SK-N-SH (cell line): ENCODE measurements around the gene MAP3K4.

Experiments
- CHD2 ChIP-seq: fragments of 150-350 bp; IDR thresholded peaks from 2 replicates; pipeline ENCODE4 v1.6.1; 2018; ENCODE audit warnings: low read length; ENCODE audit not compliant: partially characterized antibody
- EP300 ChIP-seq, 2 experiments: IDR thresholded peaks; 2 replicates each; pipeline versions ENCODE4 v1.4.0 to v1.6.1; 2012; ENCODE audit warnings: borderline replicate concordance in 1 of 2, low read depth in 1 of 2, low read length in 1 of 2
- EZH2phosphoT487 ChIP-seq: fragments of 200-600 bp; sonication (generic); IDR thresholded peaks from 2 replicates; pipeline ENCODE4 v1.6.1; 2017; ENCODE audit warnings: low read depth, mixed run types, mild to moderate bottlenecking, antibody characterized with exemption, moderate library complexity, borderline replicate concordance
- FOXJ3 ChIP-seq: sonication (generic); formaldehyde crosslinking; IDR thresholded peaks from 2 replicates; pipeline ENCODE4 v1.5.1; 2020; ENCODE audit warnings: mild to moderate bottlenecking, missing genetic modification reagents
- NRF1 ChIP-seq: IDR thresholded peaks from 2 replicates; pipeline ENCODE4 v1.6.1; 2012; ENCODE audit warnings: low read depth, mild to moderate bottlenecking, low read length
- POLR2AphosphoS5 ChIP-seq: IDR thresholded peaks from 2 replicates; pipeline ENCODE4 v1.6.1; 2012; ENCODE audit warnings: low read depth, low read length
- RAD21 ChIP-seq: IDR thresholded peaks from 2 replicates; pipeline ENCODE4 v1.6.1; 2012; ENCODE audit warnings: mild to moderate bottlenecking, low read length
- REST ChIP-seq: IDR thresholded peaks from 2 replicates; pipeline ENCODE4 v1.6.1; 2012; ENCODE audit warnings: mild to moderate bottlenecking, low read depth, low read length, moderate library complexity
- SMC3 ChIP-seq: IDR thresholded peaks from 2 replicates; pipeline ENCODE4 v1.6.1; 2012; ENCODE audit warnings: low read depth, low read length, improper control_type of control experiment
- USF2 ChIP-seq: fragments of 150-350 bp; IDR thresholded peaks from 2 replicates; pipeline ENCODE4 v1.6.1; 2017; ENCODE audit warnings: antibody characterized with exemption, low read length, low read depth, borderline replicate concordance
- ZBTB33 ChIP-seq: IDR thresholded peaks from 2 replicates; pipeline ENCODE4 v1.4.0; 2012; ENCODE audit warnings: low read depth, borderline replicate concordance
- TF ChIP-seq, protein P1 (sequence below): fragments of 200-600 bp; sonication (generic); IDR thresholded peaks from 2 replicates; pipeline ENCODE4 v1.6.1; 2017; ENCODE audit warnings: antibody characterized with exemption, mild to moderate bottlenecking, moderate library complexity
- TF ChIP-seq, protein P2 (sequence below): IDR thresholded peaks from 2 replicates; pipeline ENCODE4 v1.4.0; 2012; ENCODE audit warnings: low read depth

- TF ChIP-seq, protein P1, sequence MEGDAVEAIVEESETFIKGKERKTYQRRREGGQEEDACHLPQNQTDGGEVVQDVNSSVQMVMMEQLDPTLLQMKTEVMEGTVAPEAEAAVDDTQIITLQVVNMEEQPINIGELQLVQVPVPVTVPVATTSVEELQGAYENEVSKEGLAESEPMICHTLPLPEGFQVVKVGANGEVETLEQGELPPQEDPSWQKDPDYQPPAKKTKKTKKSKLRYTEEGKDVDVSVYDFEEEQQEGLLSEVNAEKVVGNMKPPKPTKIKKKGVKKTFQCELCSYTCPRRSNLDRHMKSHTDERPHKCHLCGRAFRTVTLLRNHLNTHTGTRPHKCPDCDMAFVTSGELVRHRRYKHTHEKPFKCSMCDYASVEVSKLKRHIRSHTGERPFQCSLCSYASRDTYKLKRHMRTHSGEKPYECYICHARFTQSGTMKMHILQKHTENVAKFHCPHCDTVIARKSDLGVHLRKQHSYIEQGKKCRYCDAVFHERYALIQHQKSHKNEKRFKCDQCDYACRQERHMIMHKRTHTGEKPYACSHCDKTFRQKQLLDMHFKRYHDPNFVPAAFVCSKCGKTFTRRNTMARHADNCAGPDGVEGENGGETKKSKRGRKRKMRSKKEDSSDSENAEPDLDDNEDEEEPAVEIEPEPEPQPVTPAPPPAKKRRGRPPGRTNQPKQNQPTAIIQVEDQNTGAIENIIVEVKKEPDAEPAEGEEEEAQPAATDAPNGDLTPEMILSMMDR: no peak
- TF ChIP-seq, protein P2, sequence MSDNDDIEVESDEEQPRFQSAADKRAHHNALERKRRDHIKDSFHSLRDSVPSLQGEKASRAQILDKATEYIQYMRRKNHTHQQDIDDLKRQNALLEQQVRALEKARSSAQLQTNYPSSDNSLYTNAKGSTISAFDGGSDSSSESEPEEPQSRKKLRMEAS: no peak
- TF ChIP-seq ZBTB33 (no peak), POLR2AphosphoS5 (no peak), EZH2phosphoT487 (no peak), RAD21 (no peak), CHD2 (no peak), EP300 (IDR thresholded peaks at IDR 0.05; ENCODE audit: borderline replicate concordance in 1 of 2, low read depth in 1 of 2, low read length in 1 of 2) (no peak), SMC3 (no peak), REST (no peak), USF2 (no peak), FOXJ3 (CRISPR knock-in tag) (no peak), NRF1 (no peak)
Observed at GRCh38 chr6:161111261-161111660, 119.7 kb downstream of the MAP3K4 start.
